ENCODE results near the gene HAUS7.

- TF ChIP-seq TAF1 (IDR thresholded peaks at IDR 0.05; ENCODE audit: borderline replicate concordance, insufficient read depth, low read length) (no peak), POLR2AphosphoS5 (IDR thresholded peaks at IDR 0.05; ENCODE audit: low read depth, low read length) (no peak), REST (IDR thresholded peaks at IDR 0.05; ENCODE audit: insufficient read depth in 1 of 2, low read depth in 2 of 2, low read length in 2 of 2) (no peak), FOXP2 (optimal IDR thresholded peaks at IDR 0.05; ENCODE audit: borderline replicate concordance, extremely low read depth, extremely low read length, insufficient read depth) (no peak), SIN3A (IDR thresholded peaks at IDR 0.05; ENCODE audit: borderline replicate concordance, insufficient read depth, low read length) (no peak)
Measured at GRCh38 chrX:153502131-153502530, 31.8 kb upstream of the HAUS7 start.
